H1 (cell line): ENCODE data around the gene FARP2. TPM values are rescaled to one million over a fixed set of nuclear protein-coding genes. Genes with fewer than 3 reads are reported as not detected.

Source experiments
- CTCF ChIA-PET: fragments of 300-600 bp; sonication (Branson Sonifier 250); formaldehyde crosslinking; loops from one replicate; lab custom pipeline; 2021; ENCODE audit not compliant: partially characterized antibody; lab: Charles Lee
- POLR2A ChIA-PET: fragments of 300-600 bp; sonication (Branson Sonifier 250); formaldehyde crosslinking; loops from one replicate; lab custom pipeline; 2021; ENCODE audit warnings: inconsistent platforms; ENCODE audit not compliant: partially characterized antibody; lab: Charles Lee
- DNase-seq, 2 experiments: peaks; one replicate each; pipeline versions ENCODE4 v3.0.0 to v3.0.0-alpha.2; 2010 to 2022; ENCODE audit warnings: low spot score in 2 of 2, low read depth in 1 of 2, mixed read lengths in 1 of 2
- FAIRE-seq: peaks from 2 replicates; lab custom pipeline; 2011; peaks lifted over from hg19 to GRCh38; lab: Jason Lieb, UNC
- H2AFZ ChIP-seq: 2 replicates; pipeline ENCODE4 v1.8.1; 2012; ENCODE audit warnings: low read length, inconsistent platforms
- H2AK5ac ChIP-seq: 2 replicates; pipeline ENCODE4 v1.6.1; 2013; ENCODE audit warnings: low read depth, low read length
- H2BK120ac ChIP-seq: replicated peaks from 2 replicates; pipeline ENCODE3; 2013; ENCODE audit warnings: low read depth, low read length, inconsistent platforms
- H2BK12ac ChIP-seq: 2 replicates; pipeline ENCODE4 v1.6.1; 2013; ENCODE audit warnings: low read depth, low read length
- H2BK15ac ChIP-seq: 2 replicates; pipeline ENCODE4 v1.6.1; 2013; ENCODE audit warnings: low read length
- H2BK20ac ChIP-seq: 2 replicates; pipeline ENCODE4 v1.6.1; 2013; ENCODE audit warnings: low read length
- H2BK5ac ChIP-seq: 2 replicates; pipeline ENCODE4 v1.6.1; 2013; ENCODE audit warnings: low read depth, low read length
- H3K14ac ChIP-seq: 2 replicates; pipeline ENCODE4 v1.6.1; 2013; ENCODE audit warnings: inconsistent platforms; ENCODE audit not compliant: insufficient read length
- H3K18ac ChIP-seq: 2 replicates; pipeline ENCODE4 v1.6.1; 2013; ENCODE audit warnings: low read length; ENCODE audit errors: extremely low read depth
- H3K23ac ChIP-seq: 2 replicates; pipeline ENCODE4 v1.6.1; 2013; ENCODE audit warnings: inconsistent platforms; ENCODE audit not compliant: insufficient read length
- H3K23me2 ChIP-seq: 2 replicates; pipeline ENCODE4 v1.6.1; 2013; ENCODE audit warnings: low read depth, low read length
- H3K27ac ChIP-seq: 2 replicates; pipeline ENCODE4 v1.6.1; 2011; ENCODE audit warnings: low read depth, low read length, inconsistent platforms
- H3K27me3 ChIP-seq, 4 experiments: replicated peaks in 1 of 4; 1 replicate in 1 of 4; 2 replicates in 3 of 4; pipeline versions ENCODE4 v1.6.1 to v1.8.1; 2011 to 2013; ENCODE audit warnings: low read length in 3 of 4, mild to moderate bottlenecking in 3 of 4, inconsistent platforms in 2 of 4, mixed read lengths in 2 of 4, moderate library complexity in 1 of 4; ENCODE audit not compliant: control insufficient read depth in 3 of 4, insufficient read depth in 3 of 4; ENCODE audit errors: extremely low read depth in 1 of 4
- H3K36me3 ChIP-seq, 4 experiments: 2 replicates each; pipeline versions ENCODE4 v1.6.1 to v1.8.1; 2011 to 2013; ENCODE audit warnings: mild to moderate bottlenecking in 4 of 4, low read length in 3 of 4, moderate library complexity in 2 of 4, control low read depth in 1 of 4, inconsistent platforms in 1 of 4; ENCODE audit not compliant: insufficient read depth in 4 of 4, control insufficient read depth in 2 of 4
- H3K4ac ChIP-seq: replicated peaks from 2 replicates; pipeline ENCODE3; 2013; ENCODE audit warnings: low read length, low read depth, mixed read lengths, inconsistent platforms; ENCODE audit not compliant: insufficient read length
- H3K4me1 ChIP-seq, 4 experiments: replicated peaks in 1 of 4; 1 replicate in 1 of 4; 2 replicates in 3 of 4; pipeline versions ENCODE4 v1.6.1 to v1.8.1; 2011 to 2013; ENCODE audit warnings: low read length in 3 of 4, inconsistent platforms in 2 of 4, mixed read lengths in 1 of 4; ENCODE audit not compliant: insufficient read depth in 4 of 4, control insufficient read depth in 3 of 4
- H3K4me2 ChIP-seq, 2 experiments: 2 replicates each; pipeline versions ENCODE4 v1.6.1 to v1.8.1; 2011 to 2013; ENCODE audit warnings: low read depth in 2 of 2, low read length in 2 of 2, control low read depth in 1 of 2, inconsistent platforms in 1 of 2, mild to moderate bottlenecking in 1 of 2; ENCODE audit not compliant: insufficient read depth in 1 of 2
- H3K4me3 ChIP-seq, 4 experiments: fragments of 200-600, 300-600 bp in 1 of 4; sonication (generic), shearing (Covaris generic), sonication (Bioruptor Twin) in 1 of 4; 2 replicates each; pipeline versions ENCODE4 v1.5.1 to v1.8.1; 2011 to 2016; ENCODE audit warnings: low read length in 4 of 4, low read depth in 3 of 4, control low read depth in 2 of 4, inconsistent platforms in 2 of 4, mild to moderate bottlenecking in 2 of 4, mixed read lengths in 1 of 4, moderate library complexity in 1 of 4; ENCODE audit not compliant: insufficient read depth in 2 of 4; ENCODE audit errors: extremely low read depth in 1 of 4
- H3K56ac ChIP-seq: replicated peaks from 2 replicates; pipeline ENCODE3; 2013; ENCODE audit warnings: low read depth, mild to moderate bottlenecking, mixed read lengths, low read length, inconsistent platforms; ENCODE audit not compliant: insufficient read length
- H3K79me1 ChIP-seq: 2 replicates; pipeline ENCODE4 v1.6.1; 2013; ENCODE audit warnings: low read depth, low read length, control low read depth
- H3K79me2 ChIP-seq, 2 experiments: 2 replicates each; pipeline versions ENCODE4 v1.6.1 to v1.8.1; 2012 to 2013; ENCODE audit warnings: low read length in 2 of 2, mild to moderate bottlenecking in 2 of 2, inconsistent platforms in 1 of 2; ENCODE audit not compliant: insufficient read depth in 2 of 2, control insufficient read depth in 1 of 2
- H3K9ac ChIP-seq, 4 experiments: replicated peaks in 1 of 4; 1 replicate in 1 of 4; 2 replicates in 3 of 4; pipeline versions ENCODE4 v1.6.1 to v1.8.1; 2011 to 2013; ENCODE audit warnings: low read depth in 3 of 4, low read length in 3 of 4, control low read depth in 2 of 4, mild to moderate bottlenecking in 2 of 4, moderate library complexity in 2 of 4, inconsistent platforms in 1 of 4; ENCODE audit errors: extremely low read depth in 1 of 4
- H3K9me3 ChIP-seq, 2 experiments: 2 replicates each; pipeline versions ENCODE4 v1.6.1 to v1.8.1; 2012 to 2013; ENCODE audit warnings: mild to moderate bottlenecking in 2 of 2, moderate library complexity in 2 of 2, control low read depth in 1 of 2, inconsistent platforms in 1 of 2, low read depth in 1 of 2, low read length in 1 of 2, mixed read lengths in 1 of 2; ENCODE audit not compliant: insufficient read depth in 2 of 2
- H4K20me1 ChIP-seq, 2 experiments: replicated peaks in 1 of 2; 2 replicates each; pipeline versions ENCODE3 to v1.8.1; 2011 to 2013; ENCODE audit warnings: inconsistent platforms in 2 of 2, low read length in 2 of 2, mild to moderate bottlenecking in 1 of 2; ENCODE audit not compliant: insufficient read depth in 2 of 2, control insufficient read depth in 1 of 2
- H4K5ac ChIP-seq: 2 replicates; pipeline ENCODE4 v1.6.1; 2013; ENCODE audit warnings: low read length, low read depth, mixed read lengths, inconsistent platforms; ENCODE audit not compliant: insufficient read length
- H4K8ac ChIP-seq: 2 replicates; pipeline ENCODE4 v1.8.0; 2013; ENCODE audit warnings: mild to moderate bottlenecking, moderate library complexity, low read length, inconsistent platforms; ENCODE audit not compliant: insufficient read depth; ENCODE audit errors: extremely low read depth
- H4K91ac ChIP-seq: replicated peaks from 2 replicates; pipeline ENCODE3; 2013; ENCODE audit warnings: low read length, mixed read lengths, inconsistent platforms; ENCODE audit not compliant: insufficient read length
- SIX5 ChIP-seq: IDR thresholded peaks from 2 replicates; pipeline ENCODE4 v1.6.1; 2011; ENCODE audit warnings: mild to moderate bottlenecking, low read depth, low read length
- WGBS, 2 experiments: shearing (Covaris generic) in 1 of 2; methylation state at CpG; one replicate each; pipeline versions ENCODE4 v1.1.6 to v1.1.7; 2013 to 2015; ENCODE audit warnings: low lambda C conversion rate in 2 of 2, mixed read lengths in 2 of 2, inconsistent platforms in 1 of 2, low coverage in 1 of 2, missing lambda C conversion rate in 1 of 2; ENCODE audit not compliant: insufficient replicate concordance in 2 of 2, insufficient coverage in 1 of 2, insufficient read length in 1 of 2; ENCODE audit errors: extremely low coverage in 1 of 2, missing lambda C conversion rate in 1 of 2; 5-methylcytosine and 5-hydroxymethylcytosine counted together
- polyA plus RNA-seq, 7 experiments: library from polyadenylated mRNA; depleted of rRNA in 3 of 7; stranded (reverse) in 5 of 7; unstranded in 2 of 7; fragments of >200 nt in 5 of 7; fragments of 200-250 nt in 2 of 7; gene quantifications; 1 replicate in 5 of 7; 2 replicates in 1 of 7; 4 replicates in 1 of 7; pipeline versions ENCODE4 v1.2.1 to v1.2.3, GENCODE V29; 2011 to 2013; ENCODE audit warnings: missing spikeins in 2 of 7, mixed read lengths in 2 of 7
- total RNA-seq: library from RNA; stranded (reverse); fragmentation: NEBNext Ultra II Directional; extraction: Animal tissue kit (Norgen Biotek cat#: 25700); gene quantifications from 2 replicates; pipeline ENCODE4 v1.2.1, GENCODE V29; 2021

FARP2 gene
- total and polyA plus RNA-seq, 2 of the 8 experiments (the other 6 are each of a cell fraction or from before 2014, with no cell fraction given), result 12.4 to 33.4 TPM

GRCh38 chr2:241496904-241497877 lies 141.1 kb downstream of the FARP2 start:
- Histone ChIP-seq H3K36me3 (peaks cover 8 to 62% (median 40%) of the 10 kb centered on the region in 4 experiments), H3K23ac (no peak overlapping the region), H3K9ac (no peak overlapping the region), H3K9me3 (no peaks in the 10 kb centered on the region), H3K23me2 (no peaks in the 10 kb centered on the region), H3K4me2 (no peak overlapping the region), H3K79me2 (peaks cover 0 to 6% of the 10 kb centered on the region in 2 experiments; a peak in 1 of 4 replicates), H4K5ac (no peak overlapping the region), H3K18ac (no peak overlapping the region), H3K4me1 (no peaks in the 10 kb centered on the region; a peak in 1 of 7 replicates), H2AFZ (no peak overlapping the region), H3K27ac (no peak overlapping the region), H2AK5ac (no peak overlapping the region), H2BK120ac (no peak overlapping the region), H3K79me1 (peaks cover 5% of the 10 kb centered on the region; the same call in 1 of the 2 replicates), H3K27me3 (no peaks in the 10 kb centered on the region), H2BK12ac (no peak overlapping the region), H3K4ac (no peak overlapping the region), H4K91ac (no peak overlapping the region), H4K8ac (no peak overlapping the region), H2BK15ac (no peak overlapping the region), H3K56ac (no peak overlapping the region), H3K14ac (no peak overlapping the region), H4K20me1 (peaks cover 15 to 38% of the 10 kb centered on the region in 2 experiments), H2BK20ac (no peak overlapping the region), H2BK5ac (no peak overlapping the region), H3K4me3 (no peak overlapping the region)
- CTCF ChIA-PET, result interaction anchor here (0.8 kb wide), 1 partner anchor 16 kb away, joined by 3 read pairs; no protein-coding TSS in a partner anchor
- 95% methylated on average over 24 of the region's 29 CpGs; no CpG with 5 or more reads in 1 of the 2 experiments for WGBS, 2 experiments
- no peak for FAIRE-seq
- TF ChIP-seq SIX5, result no peak
- no peak for DNase-seq
- POLR2A ChIA-PET, result interaction anchor here (9.1 kb wide), 1 partner anchor 9 kb away, joined by 104 read pairs; the partner anchor contains the start of gene STK25
